Inflammatory macrophage treated with lipopolysaccharide for 4 hours (primary cell): ENCODE results near the gene LSMEM2.
"Not testable (repeated sequence)": the region's sequence is repeated elsewhere in the genome, so short reads cannot be mapped to it uniquely, and the experiment has no call there.

Source experiments
- DNase-seq: peaks from one replicate; pipeline ENCODE4 v3.0.0-alpha.2; 2020

Gene LSMEM2

GRCh38 chr3:50300681-50301254 lies 21.9 kb downstream of the LSMEM2 start:
- no peak for DNase-seq

GRCh38 chr3:50302095-50303012 lies 23.5 kb downstream of the LSMEM2 start:
- DNase-seq, result no peak

- no peak for DNase-seq
These were observed 24.3 kb downstream of the LSMEM2 start, which contains the start of gene HYAL1 for GRCh38 chr3:50303013-50303815. TSS of gene HYAL1 (minus strand) at chr3:50303574. CDS start at chr3:50302956, 618 bp downstream.

GRCh38 chr3:50304601-50305000 lies 25.7 kb downstream of the LSMEM2 start:
- no peak for DNase-seq

- DNase-seq, result not testable (repeated sequence)
These were observed 33.2 kb downstream of the LSMEM2 start for GRCh38 chr3:50312041-50312440.

GRCh38 chr3:50314342-50314741 lies 35.5 kb downstream of the LSMEM2 start:
- DNase-seq, result no peak

- DNase-seq, result no peak
These were observed 35.9 kb downstream of the LSMEM2 start for GRCh38 chr3:50314816-50315215.

- no peak for DNase-seq
These were observed 37.9 kb downstream of the LSMEM2 start for GRCh38 chr3:50316657-50317242.

GRCh38 chr3:50317300-50317699 lies 38.4 kb downstream of the LSMEM2 start:
- no peak for DNase-seq

- DNase-seq, result no peak
These were observed 39.3 kb downstream of the LSMEM2 start for GRCh38 chr3:50318163-50318562.

GRCh38 chr3:50318615-50319014 lies 39.7 kb downstream of the LSMEM2 start:
- DNase-seq, result peak; percentile 22

GRCh38 chr3:50319181-50319893 lies 40.5 kb downstream of the LSMEM2 start:
- DNase-seq, result no peak

GRCh38 chr3:50319894-50320625 lies 41.2 kb downstream of the LSMEM2 start:
- no peak for DNase-seq

- peak; percentile 44 for DNase-seq
These were observed 42.0 kb downstream of the LSMEM2 start for GRCh38 chr3:50320853-50321335.

- peak; percentile 88 for DNase-seq
These were observed 42.6 kb downstream of the LSMEM2 start for GRCh38 chr3:50321336-50322114.

- DNase-seq, result no peak
These were observed 43.2 kb downstream of the LSMEM2 start for GRCh38 chr3:50322115-50322385.

- no peak for DNase-seq
These were observed 43.7 kb downstream of the LSMEM2 start, which contains the start of gene HYAL2 for GRCh38 chr3:50322386-50323091. TSS of gene HYAL2 (minus strand) at chr3:50322745. CDS start at chr3:50320489, 2,256 bp downstream.

- peak; percentile 57 for DNase-seq
These were observed 44.3 kb downstream of the LSMEM2 start for GRCh38 chr3:50323092-50323600.

- DNase-seq, result peak; percentile 34
These were observed 44.8 kb downstream of the LSMEM2 start for GRCh38 chr3:50323614-50324199.
